Measurements from ENCODE around the gene TSPAN1. TPM values are rescaled to one million over a fixed set of nuclear protein-coding genes. Genes with fewer than 3 reads are reported as not detected.

TSPAN1 gene
- total RNA-seq, 1 donor from 2014 or later = 1.7 TPM

GRCh38 chr1:46175243-46175642, 356 bp downstream of the TSPAN1 start:
- no peaks in the 10 kb centered on the region for H4K20me1 ChIP-seq (ENCODE audit: insufficient read depth, low read length)
- H3K9ac ChIP-seq (ENCODE audit: low read length) = no peak overlapping the region
- no peak overlapping the region for H3K4me2 ChIP-seq (ENCODE audit: low read length)
- Mint-ChIP-seq H3K36me3 (ENCODE audit: low read depth, unreplicated experiment) (peaks cover 2% of the 10 kb centered on the region), H3K4me3 (ENCODE audit: unreplicated experiment) (no peak overlapping the region), H3K9me3 (ENCODE audit: unreplicated experiment) (no peaks in the 10 kb centered on the region), H3K27me3 (ENCODE audit: low read depth, unreplicated experiment) (peaks cover 8% of the 10 kb centered on the region), H3K27ac (ENCODE audit: unreplicated experiment) (no peak overlapping the region), H3K4me1 (ENCODE audit: low read depth, unreplicated experiment) (no peaks in the 10 kb centered on the region)
- no peaks in the 10 kb centered on the region for H3K79me2 ChIP-seq (ENCODE audit: insufficient read depth, low read length)
- H3K36me3 ChIP-seq (ENCODE audit: insufficient read depth, low read length) = no peaks in the 10 kb centered on the region
- no peak overlapping the region for H2AFZ ChIP-seq (ENCODE audit: low read depth, low read length)
- H3K9me3 ChIP-seq (ENCODE audit: insufficient read depth, low read depth, low read length) = no peaks in the 10 kb centered on the region
- no peak overlapping the region for H3K4me3 ChIP-seq (ENCODE audit: insufficient read depth, low read depth, low read length)
- DNase-seq (ENCODE audit: low read depth) (no peak), FAIRE-seq (no peak)
- no peak for TF ChIP-seq CTCF (IDR thresholded peaks at IDR 0.05; ENCODE audit: insufficient read depth, low read depth, low read length)
- TF ChIP-seq EZH2 (IDR thresholded peaks at IDR 0.05; ENCODE audit: insufficient read depth, low read length) = no peak
- no peak overlapping the region for H3K27ac ChIP-seq (ENCODE audit: low read depth, low read length)
- H3K4me1 ChIP-seq (ENCODE audit: insufficient read depth, low read length) = peaks cover 7% of the 10 kb centered on the region
- H3K27me3 ChIP-seq (ENCODE audit: insufficient read depth, low read length) = no peaks in the 10 kb centered on the region

- Histone ChIP-seq H4K20me1 (ENCODE audit: insufficient read depth, low read length) (no peaks in the 10 kb centered on the region), H3K36me3 (ENCODE audit: insufficient read depth, low read length) (no peaks in the 10 kb centered on the region), H2AFZ (ENCODE audit: low read depth, low read length) (no peak within 1 kb of the TSS), H3K4me2 (ENCODE audit: low read length) (no peak within 1 kb of the TSS), H3K4me1 (ENCODE audit: insufficient read depth, low read length) (peaks cover 9% of the 10 kb centered on the region), H3K9me3 (ENCODE audit: insufficient read depth, low read depth, low read length) (no peaks in the 10 kb centered on the region), H3K9ac (ENCODE audit: low read length) (no peak within 1 kb of the TSS), H3K79me2 (ENCODE audit: insufficient read depth, low read length) (no peaks in the 10 kb centered on the region), H3K27me3 (ENCODE audit: insufficient read depth, low read length) (no peaks in the 10 kb centered on the region), H3K27ac (ENCODE audit: low read depth, low read length) (no peak within 1 kb of the TSS), H3K4me3 (ENCODE audit: insufficient read depth, low read depth, low read length) (no peak within 1 kb of the TSS)
- TF ChIP-seq CTCF (IDR thresholded peaks at IDR 0.05; ENCODE audit: insufficient read depth, low read depth, low read length) = no peak
- TF ChIP-seq EZH2 (IDR thresholded peaks at IDR 0.05; ENCODE audit: insufficient read depth, low read length) = no peak
- Mint-ChIP-seq H3K4me1 (ENCODE audit: low read depth, unreplicated experiment) (no peaks in the 10 kb centered on the region), H3K27ac (ENCODE audit: unreplicated experiment) (no peak within 1 kb of the TSS), H3K27me3 (ENCODE audit: low read depth, unreplicated experiment) (no peaks in the 10 kb centered on the region), H3K9me3 (ENCODE audit: unreplicated experiment) (no peaks in the 10 kb centered on the region), H3K4me3 (ENCODE audit: unreplicated experiment) (no peak within 1 kb of the TSS), H3K36me3 (ENCODE audit: low read depth, unreplicated experiment) (no peaks in the 10 kb centered on the region)
- DNase-seq (ENCODE audit: low read depth) (no peak), FAIRE-seq (no peak)
Measured at GRCh38 chr1:46176211-46176865, 1.5 kb downstream of the TSPAN1 start, which contains the start of gene P3R3URF. Gene P3R3URF (minus strand): TSS chr1:46176488. CDS start chr1:46176471, 17 bp downstream.
